Vagina (tissue), 2 donors: ENCODE data around the gene EYA4.

Experiments used
- CTCF ChIP-seq, 3 experiments: fragments of 450-650 bp in 2 of 3; fragments of 200-600 bp in 1 of 3; sonication (generic) in 1 of 3; IDR thresholded peaks; one replicate each; pipeline ENCODE4 v1.5.1; 2017 to 2019; ENCODE audit warnings: antibody characterized with exemption in 3 of 3, mild to moderate bottlenecking in 2 of 3, moderate library complexity in 2 of 3
- POLR2A ChIP-seq, 2 donors: fragments of 450-650 bp; IDR thresholded peaks; one replicate each; pipeline ENCODE4 v1.6.1; 2017; ENCODE audit warnings: antibody characterized with exemption in 2 of 2, mild to moderate bottlenecking in 2 of 2, moderate library complexity in 2 of 2
- POLR2AphosphoS5 ChIP-seq, 2 donors: sonication (generic); formaldehyde crosslinking; IDR thresholded peaks; one replicate each; pipeline ENCODE4 v1.9.0; 2017; ENCODE audit warnings: antibody characterized with exemption in 2 of 2, mild to moderate bottlenecking in 2 of 2, low read depth in 1 of 2; ENCODE audit not compliant: insufficient read depth in 1 of 2

GRCh38 chr6:133456439-133456838, 215.3 kb downstream of the EYA4 start:
- TF ChIP-seq CTCF (IDR thresholded peaks at IDR 0.05) (no peak), POLR2AphosphoS5 (IDR thresholded peaks at IDR 0.05; ENCODE audit: insufficient read depth in 1 of 2, low read depth in 1 of 2) (no peak), POLR2A (IDR thresholded peaks at IDR 0.05) (no peak)
